ENCODE data around the gene FLOT1.
"Not testable (repeated sequence)": the region's sequence is repeated elsewhere in the genome, so short reads cannot be mapped to it uniquely, and the experiment has no call there.

Gene FLOT1

GRCh38 chr6:30722280-30723112, 20.0 kb downstream of the FLOT1 start:
- peak; percentile 98 for TF ChIP-seq CTCF (IDR thresholded peaks at IDR 0.05)
- peaks cover 48% of the 10 kb centered on the region for H3K36me3 Mint-ChIP-seq (ENCODE audit: low read depth)
- H3K9me3 Mint-ChIP-seq: no peaks in the 10 kb centered on the region
- DNase-seq: peak; percentile 90
- peaks cover 51% of the 10 kb centered on the region for H3K4me1 Mint-ChIP-seq
- peak overlapping the region; percentile 97 for H3K4me3 Mint-ChIP-seq
- H3K27ac Mint-ChIP-seq: peak overlapping the region; percentile 97
- peaks cover 3% of the 10 kb centered on the region for H3K27me3 Mint-ChIP-seq (ENCODE audit: low read depth, poor library complexity)

GRCh38 chr6:30722025-30722279, 20.5 kb downstream of the FLOT1 start:
- Mint-ChIP-seq H3K27ac (peak overlapping the region; percentile 98), H3K4me3 (peak overlapping the region; percentile 97), H3K4me1 (peaks cover 57% of the 10 kb centered on the region), H3K36me3 (ENCODE audit: low read depth) (peaks cover 48% of the 10 kb centered on the region)
- not testable (repeated sequence) for H3K9me3 Mint-ChIP-seq; DNase-seq; H3K27me3 Mint-ChIP-seq (ENCODE audit: low read depth, poor library complexity)

GRCh38 chr6:30721198-30722024, 21.1 kb downstream of the FLOT1 start:
- Mint-ChIP-seq H3K4me3 (peak overlapping the region; percentile 97), H3K9me3 (no peaks in the 10 kb centered on the region), H3K27me3 (ENCODE audit: low read depth, poor library complexity) (peaks cover 3% of the 10 kb centered on the region), H3K27ac (peak overlapping the region; percentile 98), H3K4me1 (peaks cover 62% of the 10 kb centered on the region), H3K36me3 (ENCODE audit: low read depth) (peaks cover 48% of the 10 kb centered on the region)
- peak; percentile 10 for TF ChIP-seq CTCF (IDR thresholded peaks at IDR 0.05)
- peak; percentile 95 for DNase-seq

- Mint-ChIP-seq H3K27me3 (ENCODE audit: low read depth, poor library complexity) (peaks cover 3% of the 10 kb centered on the region), H3K27ac (peak overlapping the region; percentile 97), H3K4me3 (peak overlapping the region; percentile 97), H3K36me3 (ENCODE audit: low read depth) (peaks cover 52% of the 10 kb centered on the region), H3K9me3 (no peaks in the 10 kb centered on the region), H3K4me1 (peaks cover 68% of the 10 kb centered on the region)
- DNase-seq: peak; percentile 52
- TF ChIP-seq CTCF (IDR thresholded peaks at IDR 0.05): no peak
Measured at GRCh38 chr6:30720738-30721197, 21.7 kb downstream of the FLOT1 start.

- H3K4me3 Mint-ChIP-seq: peak within 1 kb of the TSS; percentile 97
- no peak for TF ChIP-seq CTCF (IDR thresholded peaks at IDR 0.05)
- no peaks in the 10 kb centered on the region for H3K9me3 Mint-ChIP-seq
- H3K27me3 Mint-ChIP-seq (ENCODE audit: low read depth, poor library complexity): peaks cover 3% of the 10 kb centered on the region
- DNase-seq: peak; percentile 96
- peaks cover 68% of the 10 kb centered on the region for H3K4me1 Mint-ChIP-seq
- H3K36me3 Mint-ChIP-seq (ENCODE audit: low read depth): peaks cover 55% of the 10 kb centered on the region
- peak within 1 kb of the TSS; percentile 97 for H3K27ac Mint-ChIP-seq
Measured at GRCh38 chr6:30719791-30720737, 22.4 kb downstream of the FLOT1 start, which contains the start of gene TUBB. TSS of gene TUBB (plus strand) at chr6:30720352. CDS start at chr6:30720507, 155 bp downstream.

All from nephron progenitor cell (in vitro differentiated cells).